NOMO-1 treated with DMSO at 0.1 percent for 48 hours (cell line): ENCODE measurements around the gene XRCC3.

ENCODE experiments used
- DNase-seq: peaks from one replicate; lab custom pipeline; 2025; ENCODE audit not compliant: unreplicated experiment; lab: John Stamatoyannopoulos, UW

The XRCC3 gene

DNA sequence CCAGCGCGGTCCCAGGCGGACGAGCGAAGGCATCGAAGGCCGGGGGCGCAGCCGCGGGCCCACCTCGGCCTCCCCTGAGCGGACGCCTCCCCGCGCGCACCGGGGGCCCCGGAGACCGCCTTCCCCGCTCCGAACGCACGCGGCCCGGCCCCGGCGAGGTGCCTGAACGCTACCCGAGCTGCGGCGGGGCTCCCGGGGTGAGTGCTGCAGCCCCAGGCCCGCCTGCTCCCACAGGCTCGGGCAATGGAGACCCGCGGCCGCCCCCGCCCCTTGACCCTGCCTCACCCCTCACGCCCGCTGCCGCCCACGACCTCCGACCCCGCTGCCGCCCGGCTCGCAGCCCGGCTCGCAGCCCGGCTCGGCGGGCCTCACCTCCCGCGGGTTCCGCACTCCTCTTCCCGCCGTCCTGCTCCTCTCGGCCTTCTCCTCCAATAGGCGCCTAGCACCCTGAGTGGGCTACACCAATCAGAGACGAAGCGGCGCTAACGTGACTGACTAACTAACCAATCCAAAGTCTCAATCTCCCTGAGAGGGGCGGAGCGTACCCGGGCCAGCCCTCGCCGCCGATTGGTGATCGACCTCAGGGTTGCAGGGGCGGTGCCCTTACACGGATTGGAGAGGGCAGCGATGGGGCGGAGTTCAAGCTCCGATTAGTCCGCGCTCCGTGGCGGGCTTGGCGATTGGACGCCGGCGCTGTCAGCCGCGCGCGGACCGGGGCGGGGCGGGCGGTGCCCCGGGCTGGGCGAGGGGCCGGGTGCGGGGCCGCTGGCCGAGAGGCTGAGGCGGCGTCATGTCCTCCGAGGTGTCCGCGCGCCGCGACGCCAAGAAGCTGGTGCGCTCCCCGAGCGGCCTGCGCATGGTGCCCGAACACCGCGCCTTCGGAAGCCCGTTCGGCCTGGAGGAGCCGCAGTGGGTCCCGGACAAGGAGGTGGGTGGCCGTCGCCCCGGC, at the start of gene XRCC3, which contains the start of gene ZFYVE21:
TSS of gene XRCC3 (minus strand) at position 400 of the 949 bp plus-strand sequence. CDS start 4,364 bp downstream, outside the sequence.
TSS of gene ZFYVE21 (plus strand) at position 759 of the 949 bp plus-strand sequence. CDS start at position 791, 32 bp downstream.
- peak; percentile 99 for DNase-seq

DNA sequence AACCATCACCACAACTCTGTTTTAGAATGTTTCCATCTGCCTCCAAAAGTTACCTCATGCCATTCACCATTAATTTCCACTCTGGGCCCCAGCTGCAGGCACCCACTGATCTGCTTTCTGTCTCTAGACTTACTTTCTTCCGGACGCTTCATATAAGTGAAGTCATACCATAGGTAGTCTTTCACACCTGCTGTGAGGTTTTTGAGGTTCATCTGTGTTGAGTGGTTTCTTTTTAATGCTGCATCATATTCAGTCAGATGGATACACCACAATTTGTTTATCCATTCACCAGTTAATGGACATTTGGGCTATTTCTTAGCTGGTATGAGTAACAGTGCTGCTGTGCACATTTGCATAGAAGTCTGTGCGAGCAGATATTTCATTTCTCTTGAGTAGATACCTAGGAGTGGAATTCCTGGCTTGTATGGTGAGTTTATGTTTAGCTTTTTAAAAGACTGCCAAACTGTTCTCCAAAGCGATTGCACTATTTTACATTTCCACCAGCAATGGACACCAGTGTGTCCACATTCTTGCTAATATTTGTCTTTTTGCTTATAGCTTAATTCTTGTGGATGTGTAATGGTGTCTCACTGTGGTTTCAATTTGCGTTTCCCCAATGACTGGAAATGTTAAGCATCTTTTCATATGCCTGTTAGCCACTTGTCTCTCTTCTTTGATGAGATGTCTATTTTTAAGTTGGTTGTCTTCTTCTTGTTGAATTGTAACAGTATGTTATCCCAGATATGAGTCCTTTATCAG, 48.7 kb upstream of the XRCC3 start:
- no peak for DNase-seq

DNA sequence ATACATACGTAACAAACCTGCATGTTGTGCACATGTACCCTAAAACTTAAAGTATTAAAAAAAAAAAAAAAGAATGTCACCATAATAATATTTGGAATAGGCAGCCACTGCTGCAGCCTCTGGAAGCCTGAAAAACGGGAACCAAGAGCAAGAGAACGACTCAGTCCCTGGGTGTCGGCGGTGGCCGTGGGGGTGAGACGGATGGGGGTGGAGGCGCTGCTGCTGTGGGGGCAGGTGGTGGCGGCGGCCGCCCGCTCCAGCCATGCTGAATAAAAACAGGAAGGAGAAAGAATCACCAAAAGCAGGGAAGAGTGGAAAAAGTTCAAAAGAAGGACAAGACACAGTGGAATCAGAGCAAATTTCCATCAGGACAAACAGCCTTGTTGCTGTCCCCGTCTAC, 47.3 kb upstream of the XRCC3 start:
- DNase-seq = peak; percentile 4

DNA sequence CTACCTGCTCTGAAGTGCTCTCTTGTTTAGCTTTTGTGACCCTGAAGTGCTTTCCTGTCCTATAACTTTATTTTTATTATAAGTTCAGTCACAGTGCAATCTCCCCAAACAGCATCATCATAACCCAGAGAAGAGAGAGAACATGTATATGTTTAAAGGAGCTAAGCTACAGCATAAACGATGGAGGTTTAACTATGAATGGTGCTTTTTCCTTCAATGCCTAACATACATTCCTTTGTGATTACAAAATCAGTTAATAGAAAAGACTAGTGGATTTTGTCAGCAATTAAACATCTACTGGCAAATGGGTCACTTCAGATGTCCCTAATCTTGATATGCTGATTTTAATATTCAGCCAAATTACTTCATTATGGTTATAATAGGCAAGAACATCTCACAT, 46.8 kb upstream of the XRCC3 start:
- DNase-seq = no peak

DNA sequence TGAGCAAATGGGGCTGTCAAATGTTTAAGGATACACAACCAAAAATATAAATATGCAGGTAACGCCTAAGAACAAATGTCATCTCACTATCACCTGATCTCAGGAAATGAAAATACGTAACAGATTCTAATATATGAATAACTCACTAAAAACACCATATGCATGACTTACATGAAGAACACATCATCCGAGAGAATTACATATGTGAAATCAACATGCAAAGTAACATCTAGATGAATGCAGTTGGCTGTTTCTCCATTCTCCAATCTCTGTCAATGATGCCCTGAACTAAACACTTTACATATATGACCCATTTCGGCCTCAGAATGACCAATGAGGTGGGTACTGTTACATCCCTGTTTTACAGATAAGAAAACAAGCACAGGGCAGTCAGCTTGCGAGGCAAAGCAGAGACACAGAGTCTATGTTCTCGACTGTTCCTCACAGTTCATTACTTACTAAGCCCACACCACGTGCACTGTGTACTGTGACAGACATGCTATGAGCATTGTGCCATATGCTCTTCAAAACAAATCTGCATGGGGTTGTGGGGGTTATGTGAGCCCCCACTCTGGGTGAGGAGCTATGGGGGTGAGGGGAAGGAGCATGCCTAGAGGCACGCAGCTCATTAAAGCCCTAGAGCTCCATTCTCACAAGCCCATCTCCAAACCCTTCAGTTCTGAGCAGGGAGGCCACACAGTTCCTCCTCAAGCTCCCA, 43.0 kb upstream of the XRCC3 start:
- no peak for DNase-seq

DNA sequence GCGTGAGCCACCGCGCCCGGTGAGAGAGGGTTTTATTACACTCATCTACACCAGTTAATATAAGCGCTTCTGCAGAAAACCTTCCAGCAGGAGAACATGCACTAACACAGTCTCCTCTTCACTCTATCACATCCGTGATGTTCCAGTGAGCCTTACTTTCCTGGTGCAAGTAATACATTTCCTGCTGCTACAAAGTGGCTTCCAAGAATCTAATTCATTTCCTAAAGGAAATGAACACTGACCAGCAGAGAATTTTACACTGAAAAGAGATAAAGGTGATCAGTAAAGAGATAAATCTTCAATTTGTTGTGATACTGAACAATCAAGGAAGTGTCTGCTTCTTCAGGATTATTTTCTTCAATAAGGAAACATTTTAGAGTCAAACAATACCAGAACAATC, 39.8 kb upstream of the XRCC3 start:
- no peak for DNase-seq

DNA sequence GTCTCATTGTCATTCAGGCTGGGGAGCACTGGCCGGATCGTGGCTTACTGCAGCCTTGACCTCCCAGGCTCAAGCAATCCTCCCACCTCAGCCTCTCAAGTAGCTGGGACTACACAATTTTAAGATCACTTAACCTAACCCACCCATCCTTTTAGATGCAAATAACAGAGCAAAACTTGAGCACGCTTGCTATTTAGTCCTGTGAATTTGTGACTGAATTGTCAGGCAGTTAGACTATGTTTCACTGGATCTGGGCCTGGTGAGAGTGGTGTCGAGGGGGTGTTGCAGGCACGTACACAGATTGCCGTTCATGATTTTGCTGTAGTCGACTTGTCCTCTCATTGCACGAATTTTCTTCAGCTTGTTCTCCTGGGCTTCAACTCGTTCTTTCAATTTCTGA, 38.5 kb upstream of the XRCC3 start:
- DNase-seq = no peak

DNA sequence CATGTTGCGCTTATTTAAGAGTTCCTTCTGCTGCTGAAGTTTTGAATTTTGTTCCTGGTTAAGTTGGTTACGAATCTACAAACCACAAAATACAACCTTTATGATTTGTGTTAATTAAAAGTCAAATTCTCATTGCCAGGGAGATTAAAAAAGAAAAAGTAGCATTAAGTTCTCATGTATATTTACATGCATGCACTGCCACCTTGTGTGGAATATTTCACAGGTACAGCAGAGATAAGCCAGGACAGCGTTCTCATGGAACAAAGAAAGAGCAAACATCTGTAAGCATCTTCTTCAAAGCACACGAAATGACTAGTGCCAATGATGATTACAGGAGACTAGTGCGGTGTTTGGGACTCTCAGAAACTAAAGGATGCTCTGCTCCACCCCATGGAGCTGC, 34.6 kb upstream of the XRCC3 start:
- no peak for DNase-seq

DNA sequence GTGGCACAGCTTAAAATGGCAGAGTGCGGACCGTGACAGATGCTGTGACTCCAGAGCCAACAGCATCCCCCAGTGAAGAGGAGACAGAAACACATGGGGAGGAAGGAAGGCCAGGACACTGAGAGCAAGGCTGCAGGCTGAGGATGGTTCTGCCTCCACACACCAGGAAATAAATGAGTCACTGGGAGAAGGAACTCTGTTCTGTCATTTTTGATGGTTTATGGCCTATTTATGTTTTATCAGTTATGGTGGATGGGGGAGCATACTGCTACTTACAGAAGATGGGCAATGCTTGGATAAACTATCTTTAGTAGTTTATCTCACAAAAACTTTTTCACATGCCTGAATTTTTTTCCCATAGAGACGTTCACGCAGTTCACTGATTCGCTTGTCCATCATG, 34.2 kb upstream of the XRCC3 start:
- no peak for DNase-seq

DNA sequence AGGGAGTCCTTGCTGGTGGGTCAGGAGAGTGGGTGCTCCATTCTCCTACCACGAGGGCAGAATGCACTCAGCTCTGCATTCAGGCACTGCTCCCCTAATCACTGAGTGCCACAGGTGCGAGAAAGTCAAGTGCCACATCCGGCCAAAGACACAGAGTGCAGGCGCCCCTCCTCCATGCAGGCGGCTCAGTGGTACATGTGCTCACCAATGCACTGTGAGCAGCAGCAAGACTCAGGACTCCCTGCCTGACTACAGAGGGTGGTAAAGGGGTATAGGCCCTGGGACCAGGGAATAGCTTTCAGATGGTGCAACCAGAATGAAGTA, 33.2 kb upstream of the XRCC3 start:
- DNase-seq = no peak

DNA sequence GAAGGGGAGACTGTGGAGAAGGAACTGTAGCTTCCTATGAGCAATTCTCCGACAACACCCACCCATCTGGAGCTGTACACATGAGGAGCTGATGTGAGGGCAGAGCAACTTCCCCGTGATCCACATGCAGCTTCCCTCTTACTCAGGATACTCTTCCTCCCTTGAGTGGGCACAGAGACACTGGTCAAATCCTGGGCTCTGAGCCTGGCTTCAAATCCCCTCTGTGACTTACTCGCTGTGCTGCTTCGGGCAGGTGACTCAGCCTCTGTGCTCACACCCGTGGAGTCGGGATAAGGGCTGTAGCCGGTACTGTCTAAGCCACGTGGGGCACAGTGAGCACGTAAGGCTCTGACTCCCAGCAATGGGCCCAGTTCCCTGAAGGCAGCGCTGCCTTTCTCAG, 31.4 kb upstream of the XRCC3 start:
- no peak for DNase-seq

DNA sequence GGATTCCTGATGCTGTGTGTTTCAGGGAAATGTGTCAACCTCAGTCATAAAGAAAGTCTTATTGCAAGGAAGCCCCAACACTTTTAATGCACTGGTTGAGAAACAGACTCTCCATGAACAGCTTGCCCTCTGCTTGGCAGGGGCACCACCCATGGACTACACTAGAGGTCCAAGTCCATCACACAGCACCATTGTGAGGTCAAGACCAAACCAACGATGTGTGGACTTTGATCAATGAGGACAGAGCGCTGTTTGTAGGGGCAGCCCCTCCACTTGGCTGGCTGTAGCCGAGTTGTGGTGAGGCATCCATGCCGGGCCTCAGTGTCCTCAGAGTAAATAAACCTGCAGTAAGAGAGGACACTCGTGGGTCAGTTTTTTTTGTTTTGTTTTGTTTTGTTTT, 30.2 kb upstream of the XRCC3 start:
- DNase-seq = no peak

DNA sequence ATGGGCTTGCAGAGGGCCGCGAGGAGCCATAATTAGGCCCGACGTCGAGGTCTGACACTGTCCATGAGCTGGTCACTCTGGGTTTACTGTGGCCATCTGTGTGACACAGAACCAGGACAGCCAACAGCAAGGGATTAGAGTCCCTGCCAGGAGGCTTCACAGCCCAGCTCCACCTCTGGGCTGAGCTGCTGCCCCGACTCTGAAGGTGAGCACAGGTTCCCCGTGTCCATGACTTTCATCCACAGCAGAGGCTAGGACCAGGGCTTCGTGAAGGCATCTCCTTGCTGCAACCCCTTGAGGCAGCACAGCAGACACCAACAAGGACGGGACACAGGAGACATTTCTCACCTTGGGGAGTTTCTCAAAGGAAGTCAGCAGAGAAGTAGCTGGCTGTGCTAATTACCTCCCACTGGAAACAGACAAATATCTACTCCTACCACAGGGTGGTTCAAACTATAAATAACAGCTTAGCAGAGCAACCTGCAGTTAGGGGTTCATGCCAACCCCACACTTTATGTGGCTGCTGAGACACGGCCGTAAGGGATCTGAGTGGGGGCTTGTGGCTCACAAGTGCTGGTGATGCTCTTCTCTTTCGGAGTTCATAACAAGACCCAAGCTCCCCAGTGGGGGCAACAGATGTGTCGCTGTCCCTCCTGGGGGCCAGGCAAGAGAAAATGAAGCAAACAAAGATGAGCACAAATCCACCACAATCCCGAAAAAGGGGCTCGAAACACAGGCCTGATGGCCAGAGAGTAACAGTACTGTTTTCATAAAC, 29.6 kb upstream of the XRCC3 start:
- no peak for DNase-seq

DNA sequence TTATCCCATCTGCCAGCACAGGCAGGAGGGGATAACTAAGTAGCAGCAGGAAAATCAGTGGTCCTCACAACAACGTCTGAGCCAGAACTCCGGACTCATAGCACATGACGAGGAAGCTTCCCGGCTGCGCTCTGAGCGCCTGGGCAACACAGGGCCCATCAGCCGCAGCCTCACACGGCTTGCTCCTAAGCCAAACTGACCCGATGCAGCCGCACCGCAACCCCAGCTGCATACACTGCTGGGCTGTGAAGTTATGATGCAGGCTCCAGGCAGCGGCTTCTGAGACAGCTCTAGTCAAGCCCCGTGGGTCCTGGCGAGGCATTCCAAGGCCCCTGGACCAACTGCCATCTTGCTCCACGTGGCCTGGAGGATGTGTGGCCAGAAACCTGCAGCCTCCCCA, 28.4 kb upstream of the XRCC3 start:
- DNase-seq = no peak

DNA sequence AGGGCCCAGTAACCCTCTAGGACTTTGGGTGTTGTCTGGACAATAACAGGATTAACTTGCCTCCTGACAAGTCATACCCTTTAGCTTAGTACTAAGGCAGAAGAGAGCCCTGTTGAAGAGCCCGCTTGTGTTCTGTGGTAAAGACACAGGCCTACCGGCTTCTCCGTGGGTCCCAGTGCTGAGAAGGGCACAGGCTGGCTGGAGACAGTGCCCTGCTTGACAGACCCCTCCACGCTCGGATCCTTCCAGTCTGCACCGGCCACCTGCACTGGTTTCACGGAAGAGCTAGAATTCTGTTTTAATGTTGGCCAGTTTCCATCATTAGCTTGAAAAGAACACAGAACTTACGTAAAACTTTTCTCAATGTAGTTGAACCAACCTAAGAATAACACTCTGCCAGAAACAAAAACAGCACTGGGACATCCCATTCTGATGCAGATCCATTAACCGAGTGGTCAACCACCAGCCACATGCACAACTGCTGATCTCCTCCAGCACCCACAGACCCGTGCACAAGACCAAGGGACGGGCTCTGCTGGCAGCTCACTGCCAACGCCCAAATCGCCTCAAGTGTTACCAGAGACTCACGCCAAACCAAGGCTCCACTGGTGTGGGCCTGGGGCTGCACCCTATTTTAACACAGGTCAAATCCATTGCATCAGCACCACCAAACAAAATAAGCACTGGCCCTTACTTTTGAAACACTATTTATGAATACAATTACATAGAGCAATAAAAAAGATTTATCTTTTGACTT, 27.4 kb upstream of the XRCC3 start:
- no peak for DNase-seq

DNA sequence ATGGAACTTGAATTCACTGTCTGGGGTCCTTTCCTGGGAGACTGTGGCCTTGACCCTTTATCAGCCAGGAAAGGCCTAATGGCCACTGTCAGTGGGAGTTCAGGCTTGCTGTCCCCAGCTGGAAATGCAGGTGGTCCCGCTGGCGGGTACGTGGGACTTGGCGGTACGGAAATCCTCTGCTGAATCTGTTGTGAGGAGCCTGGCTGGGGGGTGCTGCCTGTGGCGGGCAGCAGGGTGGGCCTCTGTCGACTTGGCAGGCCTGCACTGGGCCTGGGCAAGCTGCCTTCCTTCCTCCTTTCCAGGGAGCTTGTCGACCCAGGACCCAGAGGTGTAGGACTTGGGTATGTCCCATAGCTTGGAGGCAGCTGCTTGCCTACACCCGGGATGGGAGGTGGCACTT, 26.6 kb upstream of the XRCC3 start:
- no peak for DNase-seq

DNA sequence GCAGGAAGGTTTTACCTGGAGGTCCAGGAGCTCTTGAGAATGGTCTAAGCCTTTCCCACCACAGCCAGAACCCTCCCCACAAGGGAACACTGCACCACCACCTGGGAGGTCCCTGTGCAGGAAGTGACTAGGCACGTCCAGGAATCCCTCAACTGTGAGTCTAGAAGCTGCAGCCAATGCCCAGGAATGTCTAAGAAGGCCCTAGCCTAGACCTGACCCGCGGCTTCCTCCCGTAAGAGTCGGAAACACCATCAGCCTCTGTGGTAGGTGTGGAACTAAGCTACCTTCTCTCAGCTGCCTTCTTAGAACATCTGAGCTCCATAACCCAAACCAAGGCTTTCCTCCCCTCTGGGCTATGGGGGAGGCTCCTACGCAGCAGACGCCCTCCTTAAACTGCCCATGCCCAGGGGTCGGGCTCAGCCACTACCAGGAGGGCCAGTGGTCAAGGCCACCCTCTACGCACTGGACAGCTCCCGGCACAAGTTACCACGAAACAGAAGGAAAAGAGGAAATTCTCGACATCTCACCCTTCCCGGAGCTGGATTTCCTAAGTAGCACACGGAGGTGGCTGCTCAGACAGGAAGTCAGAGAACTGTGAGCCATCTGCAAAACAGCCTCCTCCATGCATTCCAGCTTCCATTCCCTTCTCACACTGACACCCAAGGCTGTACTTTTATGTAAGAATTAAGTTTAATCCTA, 25.9 kb upstream of the XRCC3 start:
- DNase-seq = no peak

DNA sequence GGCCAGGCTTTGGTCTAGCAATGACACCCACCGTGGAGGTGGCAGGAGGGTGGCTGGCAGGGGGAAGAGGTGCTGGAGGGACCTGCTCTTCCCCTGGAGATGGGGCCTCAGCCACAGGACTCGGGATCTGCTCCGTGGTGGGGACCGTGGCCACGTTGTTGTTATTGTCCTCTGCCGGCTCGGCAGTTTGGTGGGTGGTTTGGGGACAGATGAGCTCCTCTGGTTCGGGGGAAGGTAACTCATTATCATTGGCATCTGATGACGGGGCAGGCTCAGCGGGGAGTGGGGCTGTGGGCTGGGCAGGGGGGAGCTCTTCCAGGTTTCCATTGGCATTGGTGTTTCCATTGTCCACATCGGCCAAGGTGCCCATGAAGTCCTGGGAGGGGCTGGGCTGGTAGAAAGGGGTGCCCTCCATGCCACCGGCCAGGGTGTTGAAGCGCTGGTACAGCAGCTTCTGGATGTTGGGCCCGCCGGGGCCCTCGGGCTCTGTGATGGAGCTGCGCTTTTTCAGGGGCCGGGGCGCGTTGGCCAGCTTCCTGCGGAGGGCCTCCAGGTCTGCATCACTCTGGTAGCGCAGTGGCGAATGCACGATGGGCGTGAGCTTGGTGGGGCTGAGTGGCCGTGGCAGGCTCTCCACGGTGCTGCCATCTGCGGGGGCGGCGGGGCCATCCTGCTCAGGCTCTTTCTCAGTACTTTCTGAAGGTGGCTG, 24.7 kb upstream of the XRCC3 start:
- DNase-seq = no peak

DNA sequence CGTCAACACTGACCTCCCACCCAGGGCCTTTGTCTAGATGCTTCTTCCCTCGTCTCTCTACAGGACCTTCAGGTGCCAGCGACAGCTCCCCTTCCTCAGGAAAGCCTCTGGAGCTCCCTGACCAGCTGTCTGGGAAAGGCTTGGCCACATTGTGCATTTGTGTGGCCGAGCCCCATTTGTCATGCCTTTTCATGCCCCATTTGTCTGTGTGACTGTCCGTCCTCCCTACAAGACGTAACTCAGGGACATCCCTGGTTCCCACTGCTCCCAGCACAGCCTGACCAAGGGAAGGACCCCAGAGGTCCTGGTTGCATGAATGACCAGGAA, 24.2 kb upstream of the XRCC3 start:
- no peak for DNase-seq
